ENCODE data around the gene CETN2.
"Not testable (repeated sequence)": the region's sequence is repeated elsewhere in the genome, so short reads cannot be mapped to it uniquely, and the experiment has no call there.

CETN2 gene

DNA sequence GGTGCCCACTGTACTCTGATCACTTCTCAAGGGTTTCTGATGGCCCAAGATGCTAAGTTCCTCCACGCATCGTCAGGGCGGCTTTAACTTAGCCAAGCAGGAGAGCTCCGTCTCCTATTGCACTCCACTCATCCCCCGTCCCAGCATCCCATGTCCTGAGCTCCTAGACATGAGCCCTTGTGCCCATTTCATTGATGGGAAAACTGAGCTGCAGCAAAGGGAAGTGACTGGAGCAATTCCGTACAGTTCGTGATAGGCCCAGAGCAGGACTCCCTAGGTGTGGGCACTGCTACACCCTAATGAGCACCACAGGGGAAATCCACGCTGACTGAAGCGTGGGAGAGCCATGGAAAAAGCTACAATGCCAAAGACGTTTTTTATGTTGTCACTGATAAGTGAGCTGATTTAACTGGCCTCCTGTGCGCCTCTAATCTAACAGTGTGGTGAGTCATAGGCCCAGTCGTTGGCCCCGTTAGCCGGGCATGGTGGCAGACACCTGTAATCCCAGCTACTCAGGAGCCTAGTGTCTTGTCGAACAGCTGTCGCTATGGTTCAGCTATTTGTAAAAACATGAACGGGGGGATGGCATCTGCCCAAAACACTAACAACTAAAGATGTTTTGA, 15.2 kb upstream of the CETN2 start:
- H3K27ac ChIP-seq, result no peak overlapping the region
- H3K36me3 ChIP-seq (ENCODE audit: control insufficient read depth, insufficient read depth, low read length), result no peaks in the 10 kb centered on the region
- H3K79me2 ChIP-seq, result no peaks in the 10 kb centered on the region
- no peak overlapping the region for H3K9ac ChIP-seq
- no peaks in the 10 kb centered on the region for H3K9me3 ChIP-seq (ENCODE audit: control insufficient read depth, low read length)
- no peak overlapping the region for H3K4me2 ChIP-seq (ENCODE audit: low read length)
- H3K27me3 ChIP-seq (ENCODE audit: control insufficient read depth, insufficient read depth, low read length), result no peaks in the 10 kb centered on the region
- H3K4me1 ChIP-seq, result no peaks in the 10 kb centered on the region
- no peak overlapping the region for H2AFZ ChIP-seq
- H3K4me3 ChIP-seq (ENCODE audit: low read depth, low read length), result no peak overlapping the region
- TF ChIP-seq, protein P1, sequence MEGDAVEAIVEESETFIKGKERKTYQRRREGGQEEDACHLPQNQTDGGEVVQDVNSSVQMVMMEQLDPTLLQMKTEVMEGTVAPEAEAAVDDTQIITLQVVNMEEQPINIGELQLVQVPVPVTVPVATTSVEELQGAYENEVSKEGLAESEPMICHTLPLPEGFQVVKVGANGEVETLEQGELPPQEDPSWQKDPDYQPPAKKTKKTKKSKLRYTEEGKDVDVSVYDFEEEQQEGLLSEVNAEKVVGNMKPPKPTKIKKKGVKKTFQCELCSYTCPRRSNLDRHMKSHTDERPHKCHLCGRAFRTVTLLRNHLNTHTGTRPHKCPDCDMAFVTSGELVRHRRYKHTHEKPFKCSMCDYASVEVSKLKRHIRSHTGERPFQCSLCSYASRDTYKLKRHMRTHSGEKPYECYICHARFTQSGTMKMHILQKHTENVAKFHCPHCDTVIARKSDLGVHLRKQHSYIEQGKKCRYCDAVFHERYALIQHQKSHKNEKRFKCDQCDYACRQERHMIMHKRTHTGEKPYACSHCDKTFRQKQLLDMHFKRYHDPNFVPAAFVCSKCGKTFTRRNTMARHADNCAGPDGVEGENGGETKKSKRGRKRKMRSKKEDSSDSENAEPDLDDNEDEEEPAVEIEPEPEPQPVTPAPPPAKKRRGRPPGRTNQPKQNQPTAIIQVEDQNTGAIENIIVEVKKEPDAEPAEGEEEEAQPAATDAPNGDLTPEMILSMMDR (IDR thresholded peaks at IDR 0.05), result no peak

DNA sequence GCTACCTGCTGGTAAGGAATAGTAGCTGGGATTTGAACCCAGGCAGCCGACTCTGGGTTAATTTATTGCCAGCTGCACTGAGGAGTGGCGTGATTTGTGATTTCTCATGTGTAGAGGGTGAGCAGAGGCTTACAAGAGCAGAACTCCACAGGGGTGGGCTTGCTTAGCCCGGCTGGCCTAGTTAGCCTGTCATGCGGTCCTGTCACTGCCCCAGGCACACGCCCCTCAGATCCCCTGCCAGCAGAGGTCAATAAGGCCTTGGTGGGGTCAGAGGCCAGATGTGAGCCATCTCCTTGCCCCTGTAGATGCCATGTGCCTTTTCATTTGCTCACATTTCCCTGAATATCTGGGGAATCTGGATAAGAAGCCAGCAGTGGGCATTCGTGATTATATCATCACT, 13.7 kb upstream of the CETN2 start:
- H2AFZ ChIP-seq, result no peak overlapping the region
- H3K9ac ChIP-seq, result no peak overlapping the region
- H3K4me3 ChIP-seq (ENCODE audit: low read depth, low read length), result no peak overlapping the region
- H3K4me1 ChIP-seq, result no peaks in the 10 kb centered on the region
- H3K4me2 ChIP-seq (ENCODE audit: low read length), result no peak overlapping the region
- TF ChIP-seq, protein P1 (IDR thresholded peaks at IDR 0.05), result no peak
- no peaks in the 10 kb centered on the region for H3K9me3 ChIP-seq (ENCODE audit: control insufficient read depth, low read length)
- H3K27ac ChIP-seq, result no peak overlapping the region
- no peaks in the 10 kb centered on the region for H3K27me3 ChIP-seq (ENCODE audit: control insufficient read depth, insufficient read depth, low read length)
- no peaks in the 10 kb centered on the region for H3K36me3 ChIP-seq (ENCODE audit: control insufficient read depth, insufficient read depth, low read length)
- H3K79me2 ChIP-seq, result no peaks in the 10 kb centered on the region

DNA sequence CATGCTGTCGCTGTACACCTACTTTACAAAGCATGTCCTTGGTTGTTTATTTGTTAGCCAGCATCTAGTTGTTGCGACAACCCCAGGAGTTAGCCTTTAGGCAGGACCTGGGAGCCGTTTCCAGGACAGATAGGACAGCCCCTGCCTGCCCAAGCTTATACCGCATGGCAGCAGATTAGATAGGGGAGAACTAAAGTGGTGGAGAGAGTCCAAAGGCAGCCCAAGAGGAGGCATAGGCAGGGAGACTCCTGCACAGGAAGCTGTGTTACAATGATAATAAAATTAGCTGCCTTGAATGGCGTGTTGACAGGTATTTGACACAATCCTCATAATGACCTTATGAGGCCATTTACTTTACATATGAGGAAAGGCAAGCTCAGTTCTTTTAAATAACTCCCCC, 13.3 kb upstream of the CETN2 start:
- Histone ChIP-seq H3K9ac (no peak overlapping the region), H3K27me3 (ENCODE audit: control insufficient read depth, insufficient read depth, low read length) (no peaks in the 10 kb centered on the region), H2AFZ (no peak overlapping the region), H3K36me3 (ENCODE audit: control insufficient read depth, insufficient read depth, low read length) (no peaks in the 10 kb centered on the region), H3K79me2 (no peaks in the 10 kb centered on the region), H3K4me1 (no peaks in the 10 kb centered on the region), H3K9me3 (ENCODE audit: control insufficient read depth, low read length) (no peaks in the 10 kb centered on the region), H3K27ac (no peak overlapping the region), H3K4me3 (ENCODE audit: low read depth, low read length) (no peak overlapping the region), H3K4me2 (ENCODE audit: low read length) (no peak overlapping the region)
- TF ChIP-seq, protein P1 (IDR thresholded peaks at IDR 0.05), result no peak

- no peak overlapping the region for H3K27ac ChIP-seq
- no peaks in the 10 kb centered on the region for H3K4me1 ChIP-seq
- no peaks in the 10 kb centered on the region for H3K9me3 ChIP-seq (ENCODE audit: control insufficient read depth, low read length)
- H3K4me2 ChIP-seq (ENCODE audit: low read length), result no peak overlapping the region
- H3K4me3 ChIP-seq (ENCODE audit: low read depth, low read length), result no peak overlapping the region
- H3K9ac ChIP-seq, result no peak overlapping the region
- H2AFZ ChIP-seq, result no peak overlapping the region
- no peaks in the 10 kb centered on the region for H3K79me2 ChIP-seq
- H3K27me3 ChIP-seq (ENCODE audit: control insufficient read depth, insufficient read depth, low read length), result no peaks in the 10 kb centered on the region
- TF ChIP-seq, protein P1 (IDR thresholded peaks at IDR 0.05), result no peak
- H3K36me3 ChIP-seq (ENCODE audit: control insufficient read depth, insufficient read depth, low read length), result no peaks in the 10 kb centered on the region
Measured at GRCh38 chrX:152842772-152843338, 12.3 kb upstream of the CETN2 start.

- H3K4me3 ChIP-seq (ENCODE audit: low read depth, low read length); H3K9ac ChIP-seq; H2AFZ ChIP-seq; H3K27me3 ChIP-seq (ENCODE audit: control insufficient read depth, insufficient read depth, low read length); H3K4me1 ChIP-seq; H3K79me2 ChIP-seq; H3K36me3 ChIP-seq (ENCODE audit: control insufficient read depth, insufficient read depth, low read length); H3K27ac ChIP-seq; H3K9me3 ChIP-seq (ENCODE audit: control insufficient read depth, low read length); H3K4me2 ChIP-seq (ENCODE audit: low read length): not testable (repeated sequence)
Measured at GRCh38 chrX:152835470-152835869, 4.9 kb upstream of the CETN2 start.

Measured in parathyroid adenoma (tissue), 2 donors.